ENCODE data around the gene LCP1.

GRCh38 chr13:46181840-46182490 lies at the start of gene LCP1:
- TF ChIP-seq, protein P1, sequence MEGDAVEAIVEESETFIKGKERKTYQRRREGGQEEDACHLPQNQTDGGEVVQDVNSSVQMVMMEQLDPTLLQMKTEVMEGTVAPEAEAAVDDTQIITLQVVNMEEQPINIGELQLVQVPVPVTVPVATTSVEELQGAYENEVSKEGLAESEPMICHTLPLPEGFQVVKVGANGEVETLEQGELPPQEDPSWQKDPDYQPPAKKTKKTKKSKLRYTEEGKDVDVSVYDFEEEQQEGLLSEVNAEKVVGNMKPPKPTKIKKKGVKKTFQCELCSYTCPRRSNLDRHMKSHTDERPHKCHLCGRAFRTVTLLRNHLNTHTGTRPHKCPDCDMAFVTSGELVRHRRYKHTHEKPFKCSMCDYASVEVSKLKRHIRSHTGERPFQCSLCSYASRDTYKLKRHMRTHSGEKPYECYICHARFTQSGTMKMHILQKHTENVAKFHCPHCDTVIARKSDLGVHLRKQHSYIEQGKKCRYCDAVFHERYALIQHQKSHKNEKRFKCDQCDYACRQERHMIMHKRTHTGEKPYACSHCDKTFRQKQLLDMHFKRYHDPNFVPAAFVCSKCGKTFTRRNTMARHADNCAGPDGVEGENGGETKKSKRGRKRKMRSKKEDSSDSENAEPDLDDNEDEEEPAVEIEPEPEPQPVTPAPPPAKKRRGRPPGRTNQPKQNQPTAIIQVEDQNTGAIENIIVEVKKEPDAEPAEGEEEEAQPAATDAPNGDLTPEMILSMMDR (IDR thresholded peaks at IDR 0.05), result no peak
- no peak for TF ChIP-seq ZFX (IDR thresholded peaks at IDR 0.05; ENCODE audit: borderline replicate concordance)

Measured in 22Rv1 (cell line).